ENCODE results near the gene FAM193A.
"Not testable (repeated sequence)": the region's sequence is repeated elsewhere in the genome, so short reads cannot be mapped to it uniquely, and the experiment has no call there.

FAM193A gene

GRCh38 chr4:2576290-2576689, 39.8 kb downstream of the FAM193A start:
- no peak for DNase-seq (ENCODE audit: low spot score)

GRCh38 chr4:2578106-2578505, 41.7 kb downstream of the FAM193A start:
- DNase-seq (ENCODE audit: low spot score): no peak

- no peak for DNase-seq (ENCODE audit: low spot score)
Observed at GRCh38 chr4:2579910-2580309, 43.5 kb downstream of the FAM193A start.

GRCh38 chr4:2583092-2583491, 46.6 kb downstream of the FAM193A start:
- DNase-seq (ENCODE audit: low spot score): no peak

- no peak for DNase-seq (ENCODE audit: low spot score)
Observed at GRCh38 chr4:2583517-2583916, 47.1 kb downstream of the FAM193A start.

GRCh38 chr4:2586502-2586901, 50.1 kb downstream of the FAM193A start:
- no peak for DNase-seq (ENCODE audit: low spot score)

GRCh38 chr4:2587213-2587823, 50.9 kb downstream of the FAM193A start:
- no peak for DNase-seq (ENCODE audit: low spot score)

- DNase-seq (ENCODE audit: low spot score): no peak
Observed at GRCh38 chr4:2588259-2588658, 51.8 kb downstream of the FAM193A start.

- no peak for DNase-seq (ENCODE audit: low spot score)
Observed at GRCh38 chr4:2591189-2591588, 54.7 kb downstream of the FAM193A start.

- not testable (repeated sequence) for DNase-seq (ENCODE audit: low spot score)
Observed at GRCh38 chr4:2592014-2592413, 55.6 kb downstream of the FAM193A start.

- DNase-seq (ENCODE audit: low spot score): no peak
Observed at GRCh38 chr4:2592572-2592971, 56.1 kb downstream of the FAM193A start.

GRCh38 chr4:2593003-2593402, 56.6 kb downstream of the FAM193A start:
- DNase-seq (ENCODE audit: low spot score): no peak

GRCh38 chr4:2595436-2595835, 59.0 kb downstream of the FAM193A start:
- DNase-seq (ENCODE audit: low spot score): no peak

- DNase-seq (ENCODE audit: low spot score): no peak
Observed at GRCh38 chr4:2595952-2596552, 59.6 kb downstream of the FAM193A start.

GRCh38 chr4:2596611-2597010, 60.2 kb downstream of the FAM193A start:
- no peak for DNase-seq (ENCODE audit: low spot score)

GRCh38 chr4:2598511-2599303, 62.3 kb downstream of the FAM193A start:
- DNase-seq (ENCODE audit: low spot score): no peak

GRCh38 chr4:2599304-2599654, 62.8 kb downstream of the FAM193A start:
- no peak for DNase-seq (ENCODE audit: low spot score)

- DNase-seq (ENCODE audit: low spot score): no peak
Observed at GRCh38 chr4:2600878-2601277, 64.4 kb downstream of the FAM193A start.

GRCh38 chr4:2604614-2605013, 68.2 kb downstream of the FAM193A start:
- DNase-seq (ENCODE audit: low spot score): no peak

- no peak for DNase-seq (ENCODE audit: low spot score)
Observed at GRCh38 chr4:2606960-2607506, 70.6 kb downstream of the FAM193A start.

- DNase-seq (ENCODE audit: low spot score): no peak
Observed at GRCh38 chr4:2607822-2608221, 71.4 kb downstream of the FAM193A start.

GRCh38 chr4:2608291-2608690, 71.8 kb downstream of the FAM193A start:
- no peak for DNase-seq (ENCODE audit: low spot score)

GRCh38 chr4:2615821-2616220, 79.4 kb downstream of the FAM193A start:
- no peak for DNase-seq (ENCODE audit: low spot score)
